Astrocyte of the cerebellum (primary cell): ENCODE data around the gene RALGAPB.

Experiments used
- DNase-seq: peaks from one replicate; pipeline ENCODE4 v3.0.0-alpha.2; 2011; ENCODE audit warnings: low read depth
- H3K4me3 ChIP-seq: 2 replicates; pipeline ENCODE4 v1.5.1; 2011; ENCODE audit warnings: mild to moderate bottlenecking, low read depth, low read length, moderate library complexity
- CTCF ChIP-seq: IDR thresholded peaks from 2 replicates; pipeline ENCODE4 v1.5.1; 2012; ENCODE audit warnings: low read length, low read depth, moderate library complexity, mild to moderate bottlenecking; ENCODE audit errors: missing control alignments
- in situ Hi-C: cut with HindIII; loops from 2 replicates; pipeline ENCODE4 v1.10.0; 2017; ENCODE audit warnings: low sequenced_read_pairs

The RALGAPB gene

DNA sequence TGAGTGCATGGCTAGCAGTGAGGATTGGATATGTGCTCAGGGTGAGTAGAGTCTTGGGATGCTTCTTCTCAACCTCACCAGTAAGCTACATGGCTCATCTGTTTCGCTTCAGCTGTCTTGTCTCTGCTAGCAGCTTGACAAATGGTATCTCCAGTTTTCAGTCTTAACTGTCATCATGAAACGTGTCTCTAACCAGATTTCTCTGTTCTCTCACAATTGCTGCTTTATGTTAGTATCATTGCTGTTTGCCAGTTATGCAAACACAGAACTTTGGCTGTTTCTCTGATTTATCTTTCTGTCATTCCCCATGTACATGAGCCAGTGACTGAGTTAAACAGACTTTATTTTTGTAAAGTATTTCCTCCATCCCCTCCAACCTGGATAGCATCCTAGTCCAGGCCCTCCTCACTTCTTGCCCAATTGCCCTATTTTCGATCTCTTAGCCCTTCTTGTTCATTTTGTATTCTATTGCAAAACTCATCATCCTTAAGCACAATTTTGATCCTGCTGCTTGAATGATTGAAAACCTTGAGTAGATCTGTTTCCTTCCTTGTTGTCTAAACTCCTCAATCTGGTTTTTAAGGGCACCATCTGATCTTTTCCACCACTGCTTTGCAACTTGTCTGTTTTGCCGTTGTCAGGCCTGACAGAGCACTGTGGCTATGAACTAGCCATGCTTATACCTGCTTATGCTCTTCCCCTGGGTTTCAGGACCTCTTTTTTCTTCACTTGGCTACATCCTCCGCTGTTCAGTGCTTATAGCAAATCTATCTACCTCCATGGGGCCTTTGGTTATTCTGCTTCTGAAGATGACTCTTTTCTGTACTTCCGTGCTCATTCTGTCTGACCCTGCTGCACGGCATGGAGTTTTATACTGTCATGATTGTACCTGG, 70.6 kb downstream of the RALGAPB start:
- H3K4me3 ChIP-seq, result no peak overlapping the region
- no peak for DNase-seq
- TF ChIP-seq CTCF, result no peak
- in situ Hi-C loops, result no loop called here

DNA sequence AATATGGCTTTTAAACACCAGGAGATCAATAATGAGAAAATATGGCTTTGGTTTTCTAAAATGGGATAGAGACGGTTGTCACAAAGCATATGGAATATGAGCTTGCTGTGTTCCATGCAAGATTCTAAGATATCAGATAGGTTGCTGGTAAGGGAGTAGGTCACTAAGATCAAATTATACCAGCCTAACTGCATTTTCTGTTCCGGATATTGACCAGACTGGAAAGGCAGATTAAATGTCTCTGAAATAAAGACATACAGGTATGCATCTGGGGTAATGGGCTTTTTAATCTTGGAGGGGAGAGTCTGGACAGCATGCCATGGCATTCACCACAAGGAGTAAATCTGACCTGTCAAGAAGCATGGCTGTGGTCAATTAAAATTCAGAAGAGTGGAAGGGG, 73.1 kb downstream of the RALGAPB start:
- no peak overlapping the region for H3K4me3 ChIP-seq
- DNase-seq, result no peak

DNA sequence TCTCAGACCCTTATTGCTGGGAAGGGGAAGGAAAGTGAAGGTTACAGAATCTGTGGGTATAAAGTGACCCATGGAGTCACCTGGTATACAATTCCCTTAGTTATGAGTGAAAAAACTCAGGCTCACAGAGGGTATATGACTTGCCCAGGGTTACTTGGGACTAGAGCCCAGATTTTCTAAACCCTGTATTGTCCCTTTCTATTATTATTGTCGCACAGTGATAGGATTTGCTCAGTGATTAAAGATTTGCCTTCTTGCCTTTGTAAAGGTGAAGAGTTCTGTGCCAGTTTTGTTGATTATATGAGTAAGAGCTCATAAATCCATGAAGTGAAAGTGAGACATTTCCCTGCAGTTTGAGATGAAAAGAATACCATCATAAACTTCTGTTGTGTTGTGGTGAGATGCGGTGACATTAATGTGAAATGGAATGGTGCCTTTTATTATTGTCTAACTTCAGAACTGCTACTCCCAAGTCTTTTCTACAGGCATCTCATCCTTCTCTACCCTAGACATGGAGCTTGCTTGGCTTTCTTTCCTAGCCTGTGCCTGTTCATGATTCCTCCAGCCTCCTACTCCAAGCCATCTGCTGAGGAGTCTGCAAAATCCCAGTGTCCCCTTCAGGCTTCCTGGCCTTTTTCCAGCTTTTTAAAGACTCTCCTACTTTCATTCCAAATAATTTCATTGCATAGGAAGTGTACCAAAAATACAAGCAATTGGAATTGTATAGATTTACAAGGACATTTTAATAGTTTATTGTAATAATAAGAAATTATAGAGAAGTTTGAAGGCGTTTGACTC, 74.8 kb downstream of the RALGAPB start:
- DNase-seq, result no peak
- H3K4me3 ChIP-seq, result no peak overlapping the region
- in situ Hi-C loops, result no loop called here
- no peak for TF ChIP-seq CTCF

More for the DNA sequence above, 73.1 kb downstream of the RALGAPB start:
- in situ Hi-C loops, result no loop called here
- no peak for TF ChIP-seq CTCF

DNA sequence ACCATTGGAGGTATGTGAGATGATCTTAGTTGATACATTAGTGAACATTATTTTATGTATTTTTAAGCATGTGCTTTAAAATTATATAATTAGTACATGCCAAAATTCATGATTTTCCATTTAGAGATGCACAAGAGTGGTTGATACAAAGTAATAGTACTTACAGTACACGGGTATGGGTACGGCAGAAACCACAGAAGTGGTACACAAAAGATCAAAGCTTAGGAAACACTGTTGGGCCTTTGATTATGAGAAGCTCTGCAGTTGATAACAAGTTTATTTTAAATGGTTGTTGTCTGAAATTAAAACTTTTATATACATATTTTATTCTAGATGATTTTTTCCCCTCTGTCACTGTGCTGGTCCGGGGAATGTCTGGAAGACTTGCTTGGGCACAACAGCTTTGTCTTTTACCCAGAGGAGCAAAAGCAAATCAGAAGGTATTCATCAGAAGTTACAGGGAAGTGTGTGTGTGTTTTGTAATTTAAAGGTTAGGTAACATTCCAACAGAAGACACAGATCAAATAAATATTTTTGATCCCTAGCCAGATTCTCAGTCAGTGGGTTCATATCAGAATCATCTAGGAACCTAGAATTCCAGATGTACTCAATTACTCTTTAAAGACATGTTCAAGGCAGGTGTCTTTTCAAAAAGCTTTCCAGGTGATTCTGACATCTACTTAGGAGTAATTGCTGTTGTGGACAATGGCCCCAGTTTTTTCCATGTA, 75.9 kb downstream of the RALGAPB start:
- TF ChIP-seq CTCF, result no peak
- H3K4me3 ChIP-seq, result no peak overlapping the region
- DNase-seq, result no peak
- in situ Hi-C loops, result no loop called here

GRCh38 chr20:38550274-38550673, 77.6 kb downstream of the RALGAPB start:
- in situ Hi-C loops, result no loop called here
- no peak for DNase-seq

More at GRCh38 chr20:38550274-38550673, 77.6 kb downstream of the RALGAPB start:
- TF ChIP-seq CTCF, result peak; percentile 20
- no peak overlapping the region for H3K4me3 ChIP-seq
